Stomach (tissue), 9 donors: ENCODE data around the gene SPC24. TPM values are rescaled to one million over a fixed set of nuclear protein-coding genes. Genes with fewer than 3 reads are reported as not detected.
A peak's percentile ranks its signal among the peaks of the same experiment; 100 is the strongest.
"Not testable (repeated sequence)": the region's sequence is repeated elsewhere in the genome, so short reads cannot be mapped to it uniquely, and the experiment has no call there.

ENCODE experiments used
- DNase-seq, 2 donors: peaks; one replicate each; pipeline versions ENCODE4 v3.0.0 to v3.0.0-alpha.2; 2013 to 2019
- H3K27ac ChIP-seq, 5 donors: fragments of 200-600 bp in 4 of 5; sonication (generic) in 4 of 5; one replicate each; pipeline ENCODE4 v1.5.1; 2013 to 2019; ENCODE audit warnings: mild to moderate bottlenecking in 1 of 5, moderate library complexity in 1 of 5
- H3K27me3 ChIP-seq, 3 donors: fragments of 200-600 bp; sonication (generic); one replicate each; pipeline ENCODE4 v1.5.1; 2017 to 2019; ENCODE audit warnings: mixed run types in 1 of 3
- H3K36me3 ChIP-seq, 4 donors: fragments of 200-600 bp; sonication (generic); 1 replicate in 3 of 4; 2 replicates in 1 of 4; pipeline ENCODE4 v1.5.1; 2016 to 2019
- H3K4me1 ChIP-seq, 4 donors: fragments of 200-600 bp; sonication (generic); one replicate each; pipeline ENCODE4 v1.5.1; 2016 to 2019
- H3K4me3 ChIP-seq, 4 donors: fragments of 200-600 bp; sonication (generic) in 3 of 4; one replicate each; pipeline ENCODE4 v1.5.1; 2016 to 2019; ENCODE audit warnings: mild to moderate bottlenecking in 1 of 4
- H3K9me3 ChIP-seq, 4 donors: fragments of 200-600 bp; sonication (generic); one replicate each; pipeline ENCODE4 v1.5.1; 2016 to 2019
- EP300 ChIP-seq: sonication (generic); formaldehyde crosslinking; IDR thresholded peaks from one replicate; pipeline ENCODE4 v1.6.1; 2017; ENCODE audit warnings: antibody characterized with exemption
- POLR2A ChIP-seq, 4 donors: fragments of 450-650 bp; IDR thresholded peaks; one replicate each; pipeline ENCODE4 v1.6.1; 2016; ENCODE audit warnings: antibody characterized with exemption in 4 of 4, control low read depth in 2 of 4, mild to moderate bottlenecking in 1 of 4, moderate library complexity in 1 of 4
- POLR2AphosphoS5 ChIP-seq, 3 donors: sonication (generic); formaldehyde crosslinking; IDR thresholded peaks; one replicate each; pipeline ENCODE4 v1.6.1; 2016; ENCODE audit warnings: antibody characterized with exemption in 3 of 3
- WGBS, 5 donors: extraction: QIAGEN DNeasy Blood & Tissue Kit in 3 of 5; methylation state at CpG; one replicate each; pipeline versions ENCODE4 v1.1.5 to v1.1.7; 2013 to 2018; 5-methylcytosine and 5-hydroxymethylcytosine counted together
- intact Hi-C: fragments of 100-400 bp; cut with DNase I; formaldehyde crosslinking; loops from one replicate; pipeline ENCODE4 v1.15.1; 2023; ENCODE audit warnings: low total_unique reads
- polyA plus RNA-seq, 3 donors: library from polyadenylated mRNA; stranded (reverse); fragments of 200-250 nt; gene quantifications; one replicate each; pipeline ENCODE4 v1.2.3, GENCODE V29; 2013
- total RNA-seq, 5 donors: library from RNA; depleted of rRNA; stranded (reverse); fragments of >200 nt; gene quantifications; one replicate each; pipeline versions ENCODE4 v1.1.0 to v1.2.3, GENCODE V29; 2014 to 2016
- TF ChIP-seq, protein P1 (sequence below), 7 experiments: fragments of 450-650 bp in 4 of 7; fragments of 200-600 bp in 3 of 7; sonication (generic) in 3 of 7; IDR thresholded peaks; one replicate each; pipeline ENCODE4 v1.5.1; 2016 to 2019; ENCODE audit warnings: antibody characterized with exemption in 7 of 7, control low read depth in 2 of 7, mild to moderate bottlenecking in 1 of 7
- donor health status: healthy with polysubstance abuse.
- donor health status: Bipolar disorder and iron deficiency.
- donor health status: healthy.

Gene SPC24
- total and polyA plus RNA-seq, 8 donors, result 3.7 to 20.4 (median 9.2) TPM; not detected in 2

DNA sequence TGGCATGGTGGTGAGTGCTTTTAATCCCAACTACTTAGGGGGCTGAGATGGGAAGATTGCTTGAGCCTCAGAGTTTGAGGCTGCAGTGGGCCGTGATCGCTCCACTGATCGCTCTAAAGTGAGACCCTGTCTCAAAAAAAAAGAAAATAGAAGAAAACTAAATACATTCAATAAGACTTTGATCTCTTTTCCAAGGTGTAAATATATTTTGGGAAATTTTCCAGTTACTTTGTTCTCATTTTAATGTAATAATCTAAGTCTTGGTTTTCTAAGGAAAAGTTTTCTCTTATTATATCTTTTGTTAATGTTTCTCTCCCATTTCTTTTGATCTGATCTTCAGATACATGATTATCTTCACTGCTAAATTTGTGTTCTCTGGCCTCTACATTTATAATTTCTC is 56.7 kb downstream of the SPC24 start:
- H3K9me3 ChIP-seq, result no peaks in the 10 kb centered on the region
- no peak overlapping the region for H3K27ac ChIP-seq
- peaks cover 29 to 78% (median 44%) of the 10 kb centered on the region in 4 donors for H3K36me3 ChIP-seq
- no peak for TF ChIP-seq POLR2AphosphoS5 (IDR thresholded peaks at IDR 0.05)
- TF ChIP-seq POLR2A (IDR thresholded peaks at IDR 0.05), result no peak
- TF ChIP-seq, protein P1, sequence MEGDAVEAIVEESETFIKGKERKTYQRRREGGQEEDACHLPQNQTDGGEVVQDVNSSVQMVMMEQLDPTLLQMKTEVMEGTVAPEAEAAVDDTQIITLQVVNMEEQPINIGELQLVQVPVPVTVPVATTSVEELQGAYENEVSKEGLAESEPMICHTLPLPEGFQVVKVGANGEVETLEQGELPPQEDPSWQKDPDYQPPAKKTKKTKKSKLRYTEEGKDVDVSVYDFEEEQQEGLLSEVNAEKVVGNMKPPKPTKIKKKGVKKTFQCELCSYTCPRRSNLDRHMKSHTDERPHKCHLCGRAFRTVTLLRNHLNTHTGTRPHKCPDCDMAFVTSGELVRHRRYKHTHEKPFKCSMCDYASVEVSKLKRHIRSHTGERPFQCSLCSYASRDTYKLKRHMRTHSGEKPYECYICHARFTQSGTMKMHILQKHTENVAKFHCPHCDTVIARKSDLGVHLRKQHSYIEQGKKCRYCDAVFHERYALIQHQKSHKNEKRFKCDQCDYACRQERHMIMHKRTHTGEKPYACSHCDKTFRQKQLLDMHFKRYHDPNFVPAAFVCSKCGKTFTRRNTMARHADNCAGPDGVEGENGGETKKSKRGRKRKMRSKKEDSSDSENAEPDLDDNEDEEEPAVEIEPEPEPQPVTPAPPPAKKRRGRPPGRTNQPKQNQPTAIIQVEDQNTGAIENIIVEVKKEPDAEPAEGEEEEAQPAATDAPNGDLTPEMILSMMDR (IDR thresholded peaks at IDR 0.05), result no peak
- no peak for TF ChIP-seq EP300
- no peak overlapping the region for H3K4me3 ChIP-seq
- intact Hi-C loops, result no loop called here
- H3K4me1 ChIP-seq, result peaks cover 25 to 80% (median 28%) of the 10 kb centered on the region in 4 donors
- H3K27me3 ChIP-seq, result no peaks in the 10 kb centered on the region
- DNase-seq, result no peak
- 81 to 99% (median 87%) methylated on average over 3 of the region's 3 CpGs for WGBS, 5 donors

DNA sequence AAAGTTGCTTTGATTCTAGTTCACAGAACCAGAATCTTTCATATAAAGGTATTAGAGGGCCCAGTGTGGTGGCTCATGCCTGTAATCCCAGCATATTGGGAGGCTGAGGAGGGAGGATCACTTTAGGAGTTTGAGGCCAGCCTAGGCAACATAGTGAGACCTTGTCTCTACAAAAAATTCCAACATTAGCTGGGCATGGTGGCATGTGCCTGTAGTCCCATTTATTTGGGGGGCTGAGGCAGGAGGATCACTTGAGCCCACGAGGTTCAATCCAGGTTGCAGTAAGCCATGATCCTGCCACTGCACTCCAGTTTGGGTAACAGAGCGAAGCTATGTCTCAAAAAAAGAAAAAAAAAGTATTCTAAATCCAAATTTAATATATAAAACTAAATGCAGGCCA is 57.3 kb downstream of the SPC24 start:
- H3K4me3 ChIP-seq, result no peak overlapping the region
- peaks cover 24 to 78% (median 39%) of the 10 kb centered on the region in 4 donors for H3K36me3 ChIP-seq
- peak overlapping the region in 2 of 5 donors; percentile 98 for H3K27ac ChIP-seq
- 93 to 100% (median 98%) methylated on average over 2 of the region's 2 CpGs for WGBS, 5 donors
- no peaks in the 10 kb centered on the region for H3K27me3 ChIP-seq
- DNase-seq, result no peak
- intact Hi-C loops, result no loop called here
- H3K4me1 ChIP-seq, result peaks cover 30 to 80% (median 34%) of the 10 kb centered on the region in 4 donors
- no peak for TF ChIP-seq EP300
- no peak for TF ChIP-seq POLR2A (IDR thresholded peaks at IDR 0.05)
- no peak for TF ChIP-seq POLR2AphosphoS5 (IDR thresholded peaks at IDR 0.05)
- TF ChIP-seq, protein P1 (IDR thresholded peaks at IDR 0.05), result no peak
- H3K9me3 ChIP-seq, result no peaks in the 10 kb centered on the region

DNA sequence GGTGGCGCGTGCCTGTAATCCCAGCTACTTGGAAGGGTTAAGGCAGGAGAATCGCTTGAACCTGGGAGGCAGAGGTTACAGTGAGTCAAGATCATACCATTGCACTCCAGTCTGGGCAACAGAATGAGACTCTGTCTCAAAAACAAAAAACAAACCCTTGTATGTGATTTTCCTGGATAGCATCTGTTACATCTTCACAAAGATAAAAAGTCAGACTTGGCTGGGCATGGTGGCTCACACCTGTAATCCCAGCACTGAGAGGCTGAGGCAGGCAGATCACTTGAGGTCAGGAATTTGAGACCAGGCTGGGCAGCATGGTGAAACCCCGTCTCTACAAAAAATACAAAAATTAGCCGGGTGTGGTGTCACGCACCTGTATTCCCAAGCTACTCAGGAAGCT is 58.2 kb downstream of the SPC24 start:
- WGBS, 5 donors, result 87 to 94% (median 92%) methylated on average over 6 of the region's 6 CpGs
- H3K9me3 ChIP-seq, DNase-seq, intact Hi-C loops, H3K4me3 ChIP-seq, H3K27me3 ChIP-seq: not testable (repeated sequence)
- peaks cover 36 to 80% (median 40%) of the 10 kb centered on the region in 4 donors for H3K4me1 ChIP-seq
- peak overlapping the region in 4 of 5 donors; percentile 90 to 100 (median 98) for H3K27ac ChIP-seq
- peaks cover 16 to 68% (median 29%) of the 10 kb centered on the region in 4 donors for H3K36me3 ChIP-seq

DNA sequence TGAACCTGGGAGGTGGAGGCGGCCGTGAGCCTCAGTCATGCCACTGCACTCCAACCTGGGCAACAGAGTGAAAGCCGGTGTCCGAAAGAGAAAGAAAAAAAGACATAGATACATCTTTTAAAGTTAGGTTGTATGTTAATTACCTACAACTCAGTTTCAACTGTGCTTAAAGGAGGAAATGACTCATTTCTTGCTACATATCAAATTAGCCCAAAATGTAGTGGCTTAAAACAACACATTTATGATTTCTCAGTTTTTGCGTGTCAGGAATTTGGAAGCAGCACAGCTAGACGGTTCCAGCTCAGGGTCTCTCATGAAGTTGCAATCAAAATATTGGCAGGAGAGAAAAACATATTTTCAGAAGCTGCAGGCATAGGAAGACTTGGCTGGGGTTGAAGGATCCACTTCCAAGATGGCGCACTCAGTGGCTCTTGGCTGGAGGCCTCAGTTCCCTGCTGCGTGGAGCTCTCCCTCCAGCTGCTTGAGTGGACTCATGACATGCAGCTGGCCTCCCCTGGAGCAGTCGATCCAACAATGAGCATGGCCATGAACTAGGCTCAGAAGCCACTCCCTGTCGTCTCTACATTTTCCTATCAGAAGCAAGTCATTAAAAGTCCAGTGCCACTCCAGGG is 59.3 kb downstream of the SPC24 start:
- H3K4me3 ChIP-seq, result no peak overlapping the region

More for the DNA sequence above, 59.3 kb downstream of the SPC24 start:
- H3K36me3 ChIP-seq, result peaks cover 13 to 58% (median 19%) of the 10 kb centered on the region in 4 donors
- peak overlapping the region; percentile 84 to 100 (median 98) for H3K27ac ChIP-seq
- peaks cover 45 to 88% (median 49%) of the 10 kb centered on the region in 4 donors for H3K4me1 ChIP-seq
- H3K27me3 ChIP-seq, result no peaks in the 10 kb centered on the region
- WGBS, 5 donors, result 49 to 62% (median 58%) methylated on average over 10 of the region's 10 CpGs
- H3K9me3 ChIP-seq, result no peaks in the 10 kb centered on the region
- intact Hi-C loops, result no loop called here
- peak in 1 of 2 donors; percentile 83 for DNase-seq
- TF ChIP-seq EP300 (no peak), POLR2AphosphoS5 (IDR thresholded peaks at IDR 0.05) (peak in 1 of 3 donors; percentile 43), POLR2A (IDR thresholded peaks at IDR 0.05) (no peak)
- TF ChIP-seq, protein P1 (IDR thresholded peaks at IDR 0.05), result no peak

Other genes starting within 250 kb of the SPC24 start
- 10 to 100 TPM in 4 of 5 donors, under 1 TPM in 1; 0.58 to 72.3 (median 52.6) TPM for gene YIPF2, start 227.1 kb downstream of the SPC24 start, total RNA-seq
- 10 to 100 TPM; 19.1 to 28.6 (median 28.6) TPM for gene YIPF2, start 227.1 kb downstream of the SPC24 start, polyA plus RNA-seq
- 100 to 1,000 TPM in 1 of 5 donors, 10 to 100 TPM in 3, 1 to 10 TPM in 1; 9.8 to 294 (median 34.4) TPM for gene TIMM29, start 227.0 kb downstream of the SPC24 start, total RNA-seq
- gene TIMM29, start 227.0 kb downstream of the SPC24 start, polyA plus RNA-seq, result 10 to 100 TPM; 14.3 to 18.6 (median 14.3) TPM
- 100 to 1,000 TPM in 1 of 5 donors, 10 to 100 TPM in 4; 28.6 to 158 (median 74.5) TPM for gene SMARCA4, start 194.8 kb downstream of the SPC24 start, total RNA-seq
- gene SMARCA4, start 194.8 kb downstream of the SPC24 start, polyA plus RNA-seq, result 10 to 100 TPM; 41.5 to 77.2 (median 47.4) TPM
- 100 to 1,000 TPM in 4 of 5 donors, 10 to 100 TPM in 1; 45.5 to 626 (median 149) TPM for gene LDLR, start 66.3 kb downstream of the SPC24 start, total RNA-seq
- gene LDLR, start 66.3 kb downstream of the SPC24 start, polyA plus RNA-seq, result 10 to 100 TPM; 23.2 to 36.4 (median 27.6) TPM
- 100 to 1,000 TPM; 120 to 415 (median 251) TPM for gene KANK2, start 41.8 kb upstream of the SPC24 start, total RNA-seq
- 100 to 1,000 TPM in 2 of 3 donors, 10 to 100 TPM in 1; 82.4 to 158 (median 144) TPM for gene KANK2, start 41.8 kb upstream of the SPC24 start, polyA plus RNA-seq
- not detected for gene ANGPTL8, start 83.8 kb upstream of the SPC24 start, total RNA-seq
- under 1 TPM in 1 of 3 donors, not detected in 2; 0.70 TPM for gene ANGPTL8, start 83.8 kb upstream of the SPC24 start, polyA plus RNA-seq
- gene DOCK6, start 106.7 kb upstream of the SPC24 start, total RNA-seq, result 100 to 1,000 TPM in 2 of 5 donors, 10 to 100 TPM in 3; 32.1 to 243 (median 99.5) TPM
- 10 to 100 TPM; 21.4 to 39.8 (median 24.0) TPM for gene DOCK6, start 106.7 kb upstream of the SPC24 start, polyA plus RNA-seq
- gene TSPAN16, start 140.4 kb upstream of the SPC24 start, total RNA-seq, result not detected
- gene TSPAN16, start 140.4 kb upstream of the SPC24 start, polyA plus RNA-seq, result not detected
- 10 to 100 TPM; 11.6 to 63.3 (median 16.3) TPM for gene RAB3D, start 183.9 kb upstream of the SPC24 start, total RNA-seq
- 10 to 100 TPM; 14.1 to 25.7 (median 21.7) TPM for gene RAB3D, start 183.9 kb upstream of the SPC24 start, polyA plus RNA-seq
- 100 to 1,000 TPM in 2 of 5 donors, 10 to 100 TPM in 2, 1 to 10 TPM in 1; 5.8 to 117 (median 69.3) TPM for gene TMEM205, start 190.5 kb upstream of the SPC24 start, total RNA-seq
- 100 to 1,000 TPM in 1 of 3 donors, 10 to 100 TPM in 2; 58.2 to 169 (median 61.7) TPM for gene TMEM205, start 190.5 kb upstream of the SPC24 start, polyA plus RNA-seq
- gene CCDC159, start 190.7 kb upstream of the SPC24 start, total RNA-seq, result 10 to 100 TPM in 4 of 5 donors, 1 to 10 TPM in 1; 2.9 to 91.2 (median 20.3) TPM
- gene CCDC159, start 190.7 kb upstream of the SPC24 start, polyA plus RNA-seq, result 10 to 100 TPM; 40.5 to 96.3 (median 70.0) TPM
- gene PLPPR2, start 199.7 kb upstream of the SPC24 start, total RNA-seq, result 100 to 1,000 TPM in 1 of 5 donors, 10 to 100 TPM in 1, 1 to 10 TPM in 3; 6.1 to 364 (median 9.9) TPM
- gene PLPPR2, start 199.7 kb upstream of the SPC24 start, polyA plus RNA-seq, result 10 to 100 TPM in 1 of 3 donors, 1 to 10 TPM in 2; 6.4 to 15.2 (median 9.8) TPM
- gene SWSAP1, start 218.9 kb upstream of the SPC24 start, total RNA-seq, result under 1 TPM in 2 of 5 donors, not detected in 3; 0.37 to 0.45 TPM
- gene SWSAP1, start 218.9 kb upstream of the SPC24 start, polyA plus RNA-seq, result 1 to 10 TPM; 3.2 to 4.1 (median 3.4) TPM
- gene EPOR, start 228.5 kb upstream of the SPC24 start, total RNA-seq, result 10 to 100 TPM in 4 of 5 donors, 1 to 10 TPM in 1; 4.8 to 19.9 (median 14.6) TPM
- 1 to 10 TPM; 3.7 to 8.9 (median 5.0) TPM for gene EPOR, start 228.5 kb upstream of the SPC24 start, polyA plus RNA-seq